AG10803 (cell line): ENCODE results near the gene PDGFRB.

Source experiments
- DNase-seq: peaks from one replicate; pipeline ENCODE4 v3.0.0; 2010; ENCODE audit warnings: low read depth
- H3K4me3 ChIP-seq: 2 replicates; pipeline ENCODE4 v1.5.1; 2011; ENCODE audit warnings: mild to moderate bottlenecking, low read length, control low read depth
- TF ChIP-seq, protein P1 (sequence below): conservative IDR thresholded peaks from 2 replicates; pipeline ENCODE4 v1.5.1; 2011; ENCODE audit warnings: mild to moderate bottlenecking, low read length, control low read depth, inconsistent platforms

PDGFRB gene

DNA sequence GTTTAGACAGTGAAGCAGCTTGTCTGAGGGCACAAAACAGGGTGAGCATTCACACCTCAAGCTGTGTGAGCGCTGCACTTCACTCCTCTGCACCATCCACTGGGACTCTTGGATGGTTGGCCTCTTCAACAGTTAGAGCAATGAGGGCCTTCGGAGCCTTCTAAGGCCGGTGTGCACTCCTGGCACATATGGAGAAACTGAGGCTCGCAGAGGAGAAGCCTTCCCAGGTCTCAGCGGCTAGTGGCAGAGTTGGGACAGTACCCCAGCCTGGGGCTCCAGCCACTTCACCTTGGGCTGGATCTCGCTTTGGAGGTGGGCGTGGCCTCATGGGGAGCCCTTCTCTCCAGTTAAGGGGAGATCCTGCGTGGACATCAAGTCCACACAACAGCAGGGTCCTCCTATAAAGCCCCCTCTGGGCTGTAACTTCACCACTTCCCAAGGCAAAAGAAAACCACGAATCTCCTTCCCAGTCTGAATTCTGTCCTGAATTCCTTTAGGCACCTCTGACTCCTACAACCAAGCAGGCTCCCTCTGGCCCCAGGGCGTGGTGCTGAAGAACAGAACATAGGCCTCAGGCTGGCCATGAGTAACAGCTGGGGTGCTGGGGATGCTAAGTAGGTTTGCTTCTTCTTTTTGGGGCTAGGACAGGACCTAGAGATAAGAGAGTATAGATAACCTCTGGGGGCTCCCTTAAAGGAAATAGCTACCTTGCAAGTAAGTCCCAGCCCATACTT lies 38.8 kb downstream of the PDGFRB start:
- H3K4me3 ChIP-seq, result no peak overlapping the region
- no peak for DNase-seq
- TF ChIP-seq, protein P1, sequence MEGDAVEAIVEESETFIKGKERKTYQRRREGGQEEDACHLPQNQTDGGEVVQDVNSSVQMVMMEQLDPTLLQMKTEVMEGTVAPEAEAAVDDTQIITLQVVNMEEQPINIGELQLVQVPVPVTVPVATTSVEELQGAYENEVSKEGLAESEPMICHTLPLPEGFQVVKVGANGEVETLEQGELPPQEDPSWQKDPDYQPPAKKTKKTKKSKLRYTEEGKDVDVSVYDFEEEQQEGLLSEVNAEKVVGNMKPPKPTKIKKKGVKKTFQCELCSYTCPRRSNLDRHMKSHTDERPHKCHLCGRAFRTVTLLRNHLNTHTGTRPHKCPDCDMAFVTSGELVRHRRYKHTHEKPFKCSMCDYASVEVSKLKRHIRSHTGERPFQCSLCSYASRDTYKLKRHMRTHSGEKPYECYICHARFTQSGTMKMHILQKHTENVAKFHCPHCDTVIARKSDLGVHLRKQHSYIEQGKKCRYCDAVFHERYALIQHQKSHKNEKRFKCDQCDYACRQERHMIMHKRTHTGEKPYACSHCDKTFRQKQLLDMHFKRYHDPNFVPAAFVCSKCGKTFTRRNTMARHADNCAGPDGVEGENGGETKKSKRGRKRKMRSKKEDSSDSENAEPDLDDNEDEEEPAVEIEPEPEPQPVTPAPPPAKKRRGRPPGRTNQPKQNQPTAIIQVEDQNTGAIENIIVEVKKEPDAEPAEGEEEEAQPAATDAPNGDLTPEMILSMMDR, result no peak

DNA sequence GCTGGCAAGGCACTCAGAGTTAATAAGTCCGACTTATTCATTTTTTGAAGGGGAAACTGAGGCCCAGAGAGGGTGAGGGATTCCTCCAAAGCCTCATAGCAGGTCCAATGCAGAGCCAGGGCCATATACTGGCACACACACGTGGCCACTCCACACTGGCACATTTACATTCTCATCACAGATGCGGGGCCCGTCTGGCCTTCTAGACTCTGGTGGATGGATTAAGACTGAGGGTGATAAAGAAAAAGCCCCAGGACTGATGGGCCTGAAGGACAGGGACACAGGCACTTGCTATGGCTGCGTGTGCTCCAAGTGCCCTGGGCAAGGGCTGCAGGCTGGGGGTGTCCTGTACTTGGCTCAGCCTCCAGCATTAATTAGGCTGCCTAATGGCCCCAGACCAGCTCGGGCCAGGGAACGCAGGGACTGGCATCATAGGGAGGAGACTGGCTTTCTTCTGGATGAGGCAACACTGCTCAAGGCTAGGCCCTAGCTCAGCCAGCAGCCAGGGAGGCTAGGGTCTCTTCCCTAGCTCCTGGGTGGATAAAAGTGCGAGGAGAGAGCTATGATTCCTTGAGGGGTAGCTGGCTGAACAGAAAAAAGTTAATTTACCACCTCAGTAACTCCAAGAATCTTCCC lies 40.8 kb downstream of the PDGFRB start:
- no peak for DNase-seq
- TF ChIP-seq, protein P1, result no peak
- H3K4me3 ChIP-seq, result no peak overlapping the region

DNA sequence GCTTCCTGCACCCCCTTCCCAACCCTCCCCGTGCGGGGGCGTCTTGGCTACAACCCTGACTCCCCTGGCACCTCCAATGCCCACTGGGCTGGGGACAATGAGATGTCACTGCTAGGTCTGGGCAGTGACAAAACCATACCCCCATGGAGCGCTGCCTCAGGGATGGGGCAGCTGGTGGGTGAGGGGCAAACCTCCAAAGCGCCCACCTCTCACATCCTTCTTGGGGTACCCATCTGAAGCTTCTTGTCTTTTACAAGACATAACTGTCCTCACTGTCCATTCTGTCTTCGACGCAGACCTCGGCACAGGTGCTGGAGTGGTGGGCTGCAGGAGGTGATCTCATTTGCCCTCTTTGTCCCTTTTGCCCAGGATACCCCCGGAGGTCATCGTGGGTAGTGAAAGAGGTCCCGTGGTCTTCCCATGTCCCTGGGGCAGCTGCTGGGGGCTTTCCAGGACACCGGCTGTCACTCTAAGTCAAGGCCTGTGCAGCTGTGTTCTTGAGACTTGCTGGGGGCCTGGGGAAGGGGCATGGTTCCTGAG lies 41.5 kb downstream of the PDGFRB start:
- TF ChIP-seq, protein P1, result peak; percentile 19; the same call in 1 of the 2 replicates
- no peak overlapping the region for H3K4me3 ChIP-seq
- DNase-seq, result no peak

DNA sequence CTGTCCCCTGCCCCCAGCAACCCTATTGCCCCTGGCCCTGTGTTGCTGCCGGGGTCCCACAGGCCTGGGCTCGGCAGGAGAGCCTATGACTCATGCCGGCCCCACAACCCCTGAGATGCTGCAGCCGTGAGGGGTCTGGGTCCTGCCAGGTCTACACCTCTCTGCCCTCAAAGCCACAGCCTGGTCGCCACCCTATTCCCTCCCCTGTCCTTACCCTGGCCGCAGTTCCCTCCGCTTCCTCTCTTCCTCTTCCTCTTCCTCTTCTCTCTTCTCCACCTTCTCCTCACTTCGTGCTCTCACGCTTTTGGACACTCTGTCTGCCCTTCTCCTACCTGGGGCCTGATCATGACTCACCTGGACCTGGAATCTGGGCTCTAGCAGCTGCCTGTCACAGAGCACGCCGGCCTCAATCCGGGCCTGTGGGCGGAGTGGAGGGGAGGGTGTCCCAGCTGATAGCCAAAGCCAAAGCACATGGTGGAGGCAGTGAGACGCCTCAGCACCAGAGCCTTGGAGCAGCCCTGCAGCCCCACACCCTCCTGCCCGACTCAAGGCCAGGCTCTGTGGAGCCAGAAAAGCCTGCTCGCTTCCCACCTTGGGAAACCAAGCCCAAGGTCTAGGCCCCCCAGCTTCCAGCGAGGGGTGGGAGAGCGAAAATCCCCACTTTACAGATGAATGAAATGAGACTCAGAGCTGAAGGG lies 42.4 kb downstream of the PDGFRB start:
- TF ChIP-seq, protein P1, result no peak
- H3K4me3 ChIP-seq, result no peak overlapping the region
- DNase-seq, result peak; percentile 33

DNA sequence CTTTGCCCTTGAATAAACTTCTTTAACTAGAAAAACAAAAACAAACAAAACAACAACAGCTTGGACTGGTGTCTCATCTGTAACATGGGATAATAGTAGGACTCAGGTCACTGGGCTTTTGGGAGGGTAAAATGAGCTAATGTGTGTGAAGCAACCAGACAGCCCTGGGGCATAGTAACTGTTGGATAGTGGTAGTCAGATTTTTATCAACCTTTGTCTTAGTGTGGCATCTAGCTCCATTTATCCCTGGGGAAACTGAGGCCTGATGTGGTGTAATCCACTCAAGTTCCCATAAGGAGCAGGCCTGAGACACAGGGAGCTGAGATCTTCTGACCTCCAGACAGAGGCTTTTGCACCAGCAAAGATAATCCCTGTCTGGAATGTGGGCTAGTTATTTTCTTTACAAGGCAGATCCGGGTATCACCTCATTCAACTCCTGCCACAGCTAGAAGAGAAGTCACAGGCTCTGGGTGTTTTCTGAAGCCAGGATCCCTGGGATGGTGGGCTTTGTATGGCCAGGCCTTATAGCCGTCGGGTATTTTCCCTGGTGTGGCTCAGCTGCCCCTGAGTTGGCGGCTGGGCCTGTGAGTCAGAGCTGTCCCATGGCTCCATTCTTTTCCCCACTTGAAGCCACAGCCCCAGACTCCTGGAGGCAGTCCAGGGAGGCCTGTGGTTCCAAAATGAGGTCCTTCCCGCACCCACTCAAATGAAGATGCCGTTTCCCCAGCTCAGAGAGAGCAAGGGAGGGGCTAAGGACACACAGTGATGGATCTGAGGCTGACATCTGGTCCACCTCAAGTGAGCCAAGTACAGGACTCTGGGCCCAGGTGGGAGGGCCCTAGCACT lies 43.2 kb downstream of the PDGFRB start:
- H3K4me3 ChIP-seq, result no peak overlapping the region
- peak; percentile 91 for DNase-seq
- TF ChIP-seq, protein P1, result no peak

DNA sequence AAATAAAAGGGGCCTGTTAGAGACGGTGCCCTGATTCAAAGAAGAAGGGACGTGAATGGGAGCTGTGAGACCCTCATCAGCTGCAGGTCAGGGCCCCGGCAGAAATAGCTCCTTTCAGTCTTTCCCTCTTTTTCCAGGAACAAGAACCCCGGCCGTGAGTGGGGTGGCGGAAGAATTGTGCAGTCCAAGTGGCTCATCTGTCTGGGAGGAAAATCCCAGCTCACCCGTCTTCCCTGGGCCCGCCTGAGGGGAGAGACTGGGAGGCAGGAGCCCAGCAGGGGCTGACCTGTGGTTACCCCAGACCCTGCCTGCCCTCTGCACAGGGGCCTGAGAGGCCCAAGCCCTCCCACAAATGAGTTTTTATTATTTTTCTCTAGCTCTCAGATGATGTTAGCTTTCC lies 44.5 kb downstream of the PDGFRB start:
- no peak for DNase-seq
- H3K4me3 ChIP-seq, result no peak overlapping the region
- TF ChIP-seq, protein P1, result no peak
